SK-N-SH (cell line): ENCODE data around the gene LAP3. TPM values are rescaled to one million over a fixed set of nuclear protein-coding genes. Genes with fewer than 3 reads are reported as not detected.

Experiments
- CTCF ChIA-PET: fragments of 300-600, 350-600 bp; formaldehyde crosslinking; extraction: SDS; loops from one replicate; lab custom pipeline; 2021; lab: Yijun Ruan, JAX
- POLR2A ChIA-PET: fragments of 350-600 bp; sonication (Branson Sonifier 250); formaldehyde crosslinking; extraction: SDS; loops from one replicate; lab custom pipeline; 2020; ENCODE audit warnings: antibody characterized with exemption, inconsistent platforms; lab: Yijun Ruan, JAX
- DNase-seq: peaks from one replicate; pipeline ENCODE4 v3.0.0; 2012
- H2AFZ ChIP-seq: fragments of 200-600 bp; sonication (generic); 2 replicates; pipeline ENCODE4 v1.8.1; 2016; ENCODE audit warnings: antibody characterized with exemption, mild to moderate bottlenecking, low read depth
- H3F3A ChIP-seq: fragments of 200-600 bp; sonication (generic); replicated peaks from 2 replicates; pipeline ENCODE3; 2016; ENCODE audit warnings: antibody characterized with exemption, mild to moderate bottlenecking; ENCODE audit not compliant: insufficient read depth
- H3K27ac ChIP-seq, 2 experiments: fragments of 200-500 bp in 1 of 2; fragments of 200-600 bp in 1 of 2; sonication (Bioruptor generic) in 1 of 2; sonication (generic), shearing (Covaris generic) in 1 of 2; 2 replicates each; pipeline versions ENCODE4 v1.5.1 to v1.6.1; 2014 to 2016; ENCODE audit warnings: low read depth in 2 of 2, inconsistent platforms in 1 of 2, low read length in 1 of 2, mild to moderate bottlenecking in 1 of 2, mixed read lengths in 1 of 2
- H3K27me3 ChIP-seq: fragments of 200-600 bp; sonication (generic), shearing (Covaris generic); 2 replicates; pipeline ENCODE4 v1.6.1; 2016; ENCODE audit warnings: mixed run types; ENCODE audit not compliant: insufficient read depth
- H3K36me3 ChIP-seq, 2 experiments: fragments of 200-500 bp in 1 of 2; fragments of 200-600 bp in 1 of 2; sonication (Bioruptor generic) in 1 of 2; sonication (generic) in 1 of 2; replicated peaks in 1 of 2; 2 replicates each; pipeline versions ENCODE3 to v1.5.1; 2014 to 2016; ENCODE audit warnings: low read length in 1 of 2, mild to moderate bottlenecking in 1 of 2; ENCODE audit not compliant: insufficient read depth in 2 of 2, control insufficient read depth in 1 of 2
- H3K4me1 ChIP-seq, 2 experiments: fragments of 200-500 bp in 1 of 2; fragments of 200-600 bp in 1 of 2; sonication (Bioruptor generic) in 1 of 2; sonication (generic), shearing (Covaris generic) in 1 of 2; 2 replicates each; pipeline versions ENCODE4 v1.5.1 to v1.6.1; 2014 to 2016; ENCODE audit warnings: low read depth in 1 of 2, low read length in 1 of 2, mixed run types in 1 of 2; ENCODE audit not compliant: insufficient read depth in 2 of 2, control insufficient read depth in 1 of 2
- H3K4me2 ChIP-seq: fragments of 200-600 bp; sonication (generic), shearing (Covaris generic); 2 replicates; pipeline ENCODE4 v1.6.1; 2017; ENCODE audit warnings: mixed run types
- H3K4me3 ChIP-seq, 2 experiments: fragments of 200-500 bp in 1 of 2; fragments of 200-600 bp in 1 of 2; sonication (Bioruptor generic) in 1 of 2; sonication (generic), shearing (Covaris generic) in 1 of 2; 2 replicates each; pipeline versions ENCODE4 v1.5.1 to v1.8.1; 2014 to 2016; ENCODE audit warnings: low read depth in 2 of 2, inconsistent platforms in 1 of 2, low read length in 1 of 2, mild to moderate bottlenecking in 1 of 2, mixed read lengths in 1 of 2, moderate library complexity in 1 of 2
- H3K79me2 ChIP-seq: fragments of 200-600 bp; sonication (generic); 2 replicates; pipeline ENCODE4 v1.8.1; 2017; ENCODE audit warnings: mild to moderate bottlenecking; ENCODE audit not compliant: insufficient read depth
- H3K9ac ChIP-seq: fragments of 200-600 bp; sonication (generic); 2 replicates; pipeline ENCODE4 v1.6.1; 2017; ENCODE audit warnings: mixed run types
- H3K9me2 ChIP-seq: fragments of 200-600 bp; sonication (generic); 2 replicates; pipeline ENCODE4 v1.6.1; 2017; ENCODE audit warnings: mixed run types
- H3K9me3 ChIP-seq: fragments of 200-600 bp; sonication (generic); 2 replicates; pipeline ENCODE4 v1.6.1; 2017; ENCODE audit warnings: mixed run types, mild to moderate bottlenecking, moderate library complexity
- H4K20me1 ChIP-seq: fragments of 200-600 bp; sonication (generic); 2 replicates; pipeline ENCODE4 v1.6.1; 2017; ENCODE audit warnings: mild to moderate bottlenecking, mixed run types; ENCODE audit not compliant: insufficient read depth
- GATA2 ChIP-seq: sonication (generic); formaldehyde crosslinking; IDR thresholded peaks from 2 replicates; pipeline ENCODE4 v1.5.0; 2020; ENCODE audit warnings: mild to moderate bottlenecking, missing genetic modification reagents
- JUND ChIP-seq: IDR thresholded peaks from 2 replicates; pipeline ENCODE4 v1.4.0; 2012
- MEF2A ChIP-seq: IDR thresholded peaks from 2 replicates; pipeline ENCODE4 v1.4.0; 2012; ENCODE audit warnings: low read depth, borderline replicate concordance
- POLR2AphosphoS5 ChIP-seq: IDR thresholded peaks from 2 replicates; pipeline ENCODE4 v1.6.1; 2012; ENCODE audit warnings: low read depth, low read length
- TCF12 ChIP-seq: IDR thresholded peaks from 2 replicates; pipeline ENCODE4 v1.4.0; 2012
- TEAD4 ChIP-seq: IDR thresholded peaks from 2 replicates; pipeline ENCODE4 v1.4.0; 2012; ENCODE audit warnings: mild to moderate bottlenecking, borderline replicate concordance; ENCODE audit not compliant: insufficient read depth
- USF1 ChIP-seq: IDR thresholded peaks from 2 replicates; pipeline ENCODE4 v1.4.0; 2012; ENCODE audit warnings: low read depth, borderline replicate concordance
- WGBS: methylation state at CpG from one replicate; pipeline ENCODE4 v1.1.6; 2017; ENCODE audit warnings: low lambda C conversion rate; 5-methylcytosine and 5-hydroxymethylcytosine counted together
- polyA plus RNA-seq, 3 experiments: library from polyadenylated mRNA; depleted of rRNA; stranded (reverse); fragments of >200 nt; gene quantifications; 2 replicates each; pipeline ENCODE4 v1.2.3, GENCODE V29; 2012
- TF ChIP-seq, protein P1 (sequence below): fragments of 200-600 bp; sonication (generic); IDR thresholded peaks from 2 replicates; pipeline ENCODE4 v1.6.1; 2017; ENCODE audit warnings: antibody characterized with exemption, mild to moderate bottlenecking, moderate library complexity

The LAP3 gene
- polyA plus RNA-seq, 1 of the 3 experiments (the other 2 are of a cell fraction), result 53.2 TPM

DNA sequence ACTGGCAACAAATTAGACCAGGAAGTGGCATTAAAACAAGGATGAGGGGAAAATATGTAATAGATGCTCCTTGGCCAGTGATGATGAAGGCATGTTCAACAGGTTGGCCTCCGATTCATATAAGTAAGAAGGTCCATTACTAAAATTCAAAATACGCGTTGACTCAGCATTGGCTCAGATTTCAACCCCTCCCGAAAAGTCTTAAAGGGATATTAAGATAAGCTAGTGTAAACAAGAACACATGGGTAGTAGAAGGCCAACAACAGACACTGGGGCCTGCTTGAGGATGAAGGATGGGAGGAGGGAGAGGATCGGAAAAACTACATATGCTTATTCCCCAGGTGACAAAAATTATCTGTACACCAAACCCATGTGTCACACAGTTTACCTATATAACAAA is 19.1 kb upstream of the LAP3 start:
- Histone ChIP-seq H3F3A (no peaks in the 10 kb centered on the region), H2AFZ (no peak overlapping the region), H3K27me3 (peaks cover 10% of the 10 kb centered on the region; the same call in 1 of the 2 replicates), H3K9me2 (no peaks in the 10 kb centered on the region), H3K4me1 (peaks cover 0 to 17% of the 10 kb centered on the region in 2 experiments; a peak in 1 of 4 replicates), H3K79me2 (no peaks in the 10 kb centered on the region)
- WGBS, result 94% methylated on average over 5 of the region's 5 CpGs
- TF ChIP-seq, protein P1, sequence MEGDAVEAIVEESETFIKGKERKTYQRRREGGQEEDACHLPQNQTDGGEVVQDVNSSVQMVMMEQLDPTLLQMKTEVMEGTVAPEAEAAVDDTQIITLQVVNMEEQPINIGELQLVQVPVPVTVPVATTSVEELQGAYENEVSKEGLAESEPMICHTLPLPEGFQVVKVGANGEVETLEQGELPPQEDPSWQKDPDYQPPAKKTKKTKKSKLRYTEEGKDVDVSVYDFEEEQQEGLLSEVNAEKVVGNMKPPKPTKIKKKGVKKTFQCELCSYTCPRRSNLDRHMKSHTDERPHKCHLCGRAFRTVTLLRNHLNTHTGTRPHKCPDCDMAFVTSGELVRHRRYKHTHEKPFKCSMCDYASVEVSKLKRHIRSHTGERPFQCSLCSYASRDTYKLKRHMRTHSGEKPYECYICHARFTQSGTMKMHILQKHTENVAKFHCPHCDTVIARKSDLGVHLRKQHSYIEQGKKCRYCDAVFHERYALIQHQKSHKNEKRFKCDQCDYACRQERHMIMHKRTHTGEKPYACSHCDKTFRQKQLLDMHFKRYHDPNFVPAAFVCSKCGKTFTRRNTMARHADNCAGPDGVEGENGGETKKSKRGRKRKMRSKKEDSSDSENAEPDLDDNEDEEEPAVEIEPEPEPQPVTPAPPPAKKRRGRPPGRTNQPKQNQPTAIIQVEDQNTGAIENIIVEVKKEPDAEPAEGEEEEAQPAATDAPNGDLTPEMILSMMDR, result no peak
- TF ChIP-seq, all 33 proteins: peak for 0
- ChIA-PET CTCF (interaction anchor here (2.0 kb wide), 1 partner anchor 9 kb away, joined by 10 read pairs; no protein-coding TSS in a partner anchor), POLR2A (no interaction called here)
- Histone ChIP-seq H3K9ac (no peak overlapping the region), H3K36me3 (no peaks in the 10 kb centered on the region), H4K20me1 (no peaks in the 10 kb centered on the region), H3K4me3 (no peak overlapping the region), H3K4me2 (no peak overlapping the region), H3K27ac (no peak overlapping the region), H3K9me3 (no peaks in the 10 kb centered on the region)
- no peak for DNase-seq

DNA sequence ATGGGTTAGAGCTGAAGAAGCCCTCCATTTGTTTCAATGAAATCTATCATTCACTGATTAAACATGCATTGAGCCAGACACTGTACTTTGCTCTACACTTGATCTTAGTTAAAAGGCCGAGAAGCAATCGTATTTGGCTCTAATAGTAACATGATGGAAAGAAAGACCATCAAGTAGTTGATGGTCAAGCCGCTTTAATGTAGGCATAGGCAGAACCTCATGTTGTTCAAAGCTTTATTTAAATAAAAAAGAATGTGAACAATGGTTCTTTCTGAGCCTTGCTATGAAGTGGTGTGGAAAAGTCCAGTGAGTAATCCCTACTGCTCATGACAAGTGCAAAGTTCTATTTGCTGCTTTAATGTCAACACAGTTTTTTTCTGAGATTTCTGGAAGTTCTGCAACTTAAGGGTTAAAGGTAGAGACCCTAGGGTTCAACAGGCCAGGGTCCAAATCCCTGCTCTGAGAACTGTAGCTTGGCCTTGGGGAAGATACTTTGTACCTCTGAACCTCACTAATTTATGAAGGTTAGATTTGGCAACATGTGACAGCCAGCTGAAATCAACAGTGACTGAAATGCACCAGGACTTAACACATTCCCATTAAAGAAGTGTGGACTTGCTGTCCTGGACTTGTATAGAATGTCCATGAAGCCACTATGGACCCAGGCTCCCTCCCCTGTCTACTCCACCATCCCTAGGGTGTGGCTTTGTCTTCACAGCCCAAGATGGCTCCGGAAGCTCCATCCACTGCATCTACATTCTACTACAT is 17.9 kb upstream of the LAP3 start:
- ChIA-PET POLR2A (no interaction called here), CTCF (interaction anchor here (0.6 to 2.0 kb wide), 2 partner anchors 10 to 78 kb away, joined by 3 to 10 read pairs; no protein-coding TSS in a partner anchor)
- Histone ChIP-seq H3F3A (no peaks in the 10 kb centered on the region), H3K4me1 (peaks cover 0 to 17% of the 10 kb centered on the region in 2 experiments; a peak in 1 of 4 replicates), H2AFZ (no peak overlapping the region), H3K9ac (no peak overlapping the region), H4K20me1 (no peaks in the 10 kb centered on the region), H3K27me3 (peaks cover 10% of the 10 kb centered on the region; the same call in 1 of the 2 replicates), H3K27ac (no peak overlapping the region), H3K4me3 (no peak overlapping the region), H3K79me2 (no peaks in the 10 kb centered on the region), H3K4me2 (no peak overlapping the region), H3K9me3 (no peaks in the 10 kb centered on the region), H3K9me2 (no peaks in the 10 kb centered on the region), H3K36me3 (no peaks in the 10 kb centered on the region)
- 61% methylated on average over 4 of the region's 4 CpGs for WGBS
- DNase-seq, result no peak
- TF ChIP-seq POLR2AphosphoS5 (no peak), TEAD4 (no peak), TCF12 (no peak), MEF2A (no peak)

- no peaks in the 10 kb centered on the region for H3K9me3 ChIP-seq
- H3K4me1 ChIP-seq, result peaks cover 0 to 17% of the 10 kb centered on the region in 2 experiments; a peak in 1 of 4 replicates
- no peak overlapping the region for H3K4me3 ChIP-seq
- H4K20me1 ChIP-seq, result no peaks in the 10 kb centered on the region
- H3F3A ChIP-seq, result no peaks in the 10 kb centered on the region
- no peaks in the 10 kb centered on the region for H3K9me2 ChIP-seq
- no peak for DNase-seq
- H3K9ac ChIP-seq, result no peak overlapping the region
- ChIA-PET POLR2A (no interaction called here), CTCF (interaction anchor here (0.6 to 2.0 kb wide), 2 partner anchors 11 to 78 kb away, joined by 3 to 10 read pairs; no protein-coding TSS in a partner anchor)
- H3K27me3 ChIP-seq, result peaks cover 10% of the 10 kb centered on the region; the same call in 1 of the 2 replicates
- H3K79me2 ChIP-seq, result no peaks in the 10 kb centered on the region
- WGBS, result 86% methylated on average over 3 of the region's 3 CpGs
- TF ChIP-seq GATA2 (no peak), USF1 (no peak), JUND (no peak)
- TF ChIP-seq, protein P1, result no peak
- H3K4me2 ChIP-seq, result no peak overlapping the region
- no peaks in the 10 kb centered on the region for H3K36me3 ChIP-seq
- no peak overlapping the region for H2AFZ ChIP-seq
- no peak overlapping the region for H3K27ac ChIP-seq
Observed at GRCh38 chr4:17559709-17560048, 17.3 kb upstream of the LAP3 start.
